GM21723 (cell line): Measurements from ENCODE around the gene RNF146.
A peak's percentile ranks its signal among the peaks of the same experiment; 100 is the strongest.
"Not testable (repeated sequence)": the region's sequence is repeated elsewhere in the genome, so short reads cannot be mapped to it uniquely, and the experiment has no call there.

Source experiments
- ATAC-seq: cut with Tn5 transposase; IDR thresholded peaks from one replicate; pipeline ENCODE4 v1.9.1; 2021; ENCODE audit warnings: mild to moderate bottlenecking, moderate library complexity; ENCODE audit not compliant: unreplicated experiment

RNF146 gene

DNA sequence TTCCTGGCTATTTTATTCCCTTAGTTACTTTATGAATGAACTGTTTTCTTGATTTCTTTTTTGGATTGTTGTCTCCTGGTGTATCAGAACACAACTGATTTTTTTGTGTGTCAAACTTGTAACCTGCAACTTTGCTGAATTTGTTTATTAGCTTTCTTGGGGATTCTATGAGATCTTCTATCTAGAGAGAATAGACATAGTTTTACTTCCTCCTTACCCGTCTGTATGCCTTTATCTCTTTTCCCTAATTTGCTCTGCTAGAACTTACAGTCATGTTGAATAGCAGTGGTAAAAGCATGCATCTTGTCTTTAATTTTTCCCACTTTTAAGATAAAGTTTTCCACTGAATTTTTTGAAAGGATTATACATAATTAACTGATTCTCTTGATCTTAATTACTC, 13.2 kb downstream of the RNF146 start:
- peak; percentile 62 for ATAC-seq

- ATAC-seq: no peak
These were observed 15.5 kb downstream of the RNF146 start for GRCh38 chr6:127282184-127282583.

DNA sequence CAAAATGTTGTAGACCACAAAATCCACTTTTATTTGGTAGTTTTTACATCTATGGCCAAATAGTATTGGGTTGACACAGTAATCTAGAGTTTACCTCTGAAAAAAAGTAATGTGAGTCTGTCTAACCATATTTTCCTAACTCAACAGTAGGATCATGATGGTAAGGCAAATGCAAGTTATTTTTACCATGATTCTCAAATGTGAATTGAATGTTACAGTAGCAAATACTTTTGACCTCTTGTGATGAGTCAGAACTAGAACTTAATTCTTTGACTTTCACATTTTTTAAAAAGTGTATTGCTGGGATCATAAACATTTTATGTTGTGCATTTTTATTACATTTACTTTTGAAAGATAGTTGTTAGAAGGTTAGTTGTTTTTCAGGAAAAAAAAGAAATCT, 22.0 kb downstream of the RNF146 start:
- ATAC-seq: peak; percentile 31

DNA sequence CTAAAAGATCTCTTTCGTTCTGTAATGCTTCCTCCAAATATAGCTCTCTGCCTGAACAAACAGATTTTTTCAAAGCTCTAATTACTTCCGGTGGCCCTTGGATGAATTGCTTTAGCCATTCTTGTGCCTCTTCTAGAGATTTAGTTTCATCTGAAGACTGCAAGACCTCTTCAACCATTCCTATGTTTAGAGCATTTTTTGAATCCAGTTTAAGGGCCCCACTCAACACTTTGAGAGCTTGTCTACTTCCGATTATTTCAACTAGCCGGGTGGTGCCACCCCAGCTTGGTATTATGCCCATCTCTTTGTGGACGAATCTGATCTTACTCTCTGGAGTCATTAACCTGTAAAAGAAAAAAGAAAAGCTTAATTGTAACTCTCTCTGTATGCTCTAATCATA, 23.3 kb downstream of the RNF146 start:
- ATAC-seq: no peak

GRCh38 chr6:127290391-127291265, 24.0 kb downstream of the RNF146 start:
- ATAC-seq: peak; percentile 45

DNA sequence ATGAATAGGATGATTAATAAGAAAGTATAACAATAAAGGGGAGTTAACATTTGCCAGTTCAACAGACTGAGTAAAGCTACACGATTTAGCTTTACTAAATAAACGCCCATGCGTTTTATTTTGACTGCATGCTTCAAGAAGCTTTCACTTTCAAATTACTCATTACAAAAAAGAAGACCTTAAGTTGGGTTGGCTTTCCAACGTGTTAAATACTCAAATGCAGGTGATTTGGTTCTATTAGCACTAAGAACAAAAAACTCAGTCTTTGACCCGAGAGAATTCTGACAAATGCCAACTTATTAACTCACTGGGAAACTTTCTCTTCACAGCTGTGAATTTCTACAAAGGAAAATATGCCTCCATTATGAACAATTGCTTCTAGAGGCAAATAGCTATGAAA, 24.8 kb downstream of the RNF146 start:
- peak; percentile 89 for ATAC-seq

DNA sequence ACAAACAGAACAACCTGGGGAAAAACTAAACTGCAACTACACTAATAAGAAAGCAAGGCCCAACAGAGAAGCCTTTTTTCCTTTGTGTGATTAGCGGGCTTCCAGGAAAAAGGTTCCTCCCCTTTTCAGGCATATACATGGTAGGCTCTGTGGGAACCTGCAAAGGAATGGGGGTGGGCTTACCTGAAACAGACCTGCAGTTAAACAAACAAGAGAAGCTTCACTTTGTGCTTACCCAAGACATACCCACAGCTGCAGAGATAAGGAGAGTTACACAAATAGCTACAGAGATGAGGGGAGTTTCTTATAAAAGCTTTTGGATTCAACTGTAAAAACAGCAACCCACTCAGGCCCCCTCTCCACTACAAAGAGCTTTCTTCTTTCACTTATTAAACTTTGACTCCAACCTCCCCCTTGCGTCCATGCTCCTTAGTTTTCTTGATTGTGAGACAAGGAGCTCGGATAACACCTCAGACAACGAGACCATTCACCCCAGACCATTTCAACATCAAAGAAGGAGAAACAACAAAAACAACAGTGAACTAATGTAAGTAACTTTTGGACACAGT, 30.9 kb downstream of the RNF146 start:
- ATAC-seq: no peak

- no peak for ATAC-seq
These were observed 31.8 kb downstream of the RNF146 start for GRCh38 chr6:127298475-127298874.

DNA sequence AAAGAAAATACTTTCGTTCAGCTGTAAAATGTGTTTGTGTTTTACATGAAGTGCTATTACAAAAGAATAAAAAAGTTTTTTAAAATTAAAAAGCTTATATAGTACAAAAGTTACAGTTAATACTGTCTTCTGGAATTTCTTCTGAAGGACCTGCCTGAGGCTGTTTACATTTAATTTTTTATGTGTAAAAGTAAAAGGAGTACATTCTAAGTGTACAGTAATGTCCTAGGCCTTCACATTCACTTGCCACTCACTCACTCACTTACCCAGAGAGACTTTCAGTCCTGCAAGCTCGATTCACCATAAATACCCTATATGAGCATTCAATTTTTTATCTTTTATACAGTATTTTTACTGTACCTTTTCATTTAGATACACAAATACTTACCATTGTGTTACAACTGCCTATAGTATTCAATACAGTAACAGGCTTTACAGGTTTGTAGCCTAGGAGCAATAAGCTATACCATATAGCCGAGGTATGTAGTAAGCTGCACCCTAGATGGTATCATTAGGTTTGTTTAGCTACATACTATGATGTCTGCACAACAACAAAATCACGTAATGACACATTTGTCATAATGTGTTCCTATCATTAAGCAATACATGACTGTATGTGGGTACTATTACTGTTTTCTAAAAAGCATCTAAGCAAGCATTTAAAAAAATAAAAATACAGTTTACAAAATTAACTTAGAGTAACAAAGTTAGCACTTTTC, 33.0 kb downstream of the RNF146 start:
- no peak for ATAC-seq

DNA sequence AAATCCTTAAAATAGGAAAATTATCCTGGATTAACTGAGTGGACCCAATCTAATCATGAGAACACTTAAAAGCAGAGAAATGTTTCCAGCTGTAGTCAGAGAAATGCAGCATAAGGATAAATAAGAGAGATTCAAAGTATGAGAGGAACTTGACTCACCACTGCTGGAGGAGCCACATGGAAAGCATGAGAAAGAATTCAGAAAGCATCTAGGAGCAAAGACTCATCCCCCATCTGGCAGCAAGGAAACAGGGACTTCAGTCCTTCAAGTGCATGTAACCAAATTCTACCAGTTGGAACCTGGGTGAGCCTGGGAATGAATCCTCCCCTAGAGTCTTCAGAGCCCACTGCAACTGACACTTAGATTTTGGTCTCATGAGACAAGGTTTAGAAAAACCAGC, 33.7 kb downstream of the RNF146 start:
- no peak for ATAC-seq

DNA sequence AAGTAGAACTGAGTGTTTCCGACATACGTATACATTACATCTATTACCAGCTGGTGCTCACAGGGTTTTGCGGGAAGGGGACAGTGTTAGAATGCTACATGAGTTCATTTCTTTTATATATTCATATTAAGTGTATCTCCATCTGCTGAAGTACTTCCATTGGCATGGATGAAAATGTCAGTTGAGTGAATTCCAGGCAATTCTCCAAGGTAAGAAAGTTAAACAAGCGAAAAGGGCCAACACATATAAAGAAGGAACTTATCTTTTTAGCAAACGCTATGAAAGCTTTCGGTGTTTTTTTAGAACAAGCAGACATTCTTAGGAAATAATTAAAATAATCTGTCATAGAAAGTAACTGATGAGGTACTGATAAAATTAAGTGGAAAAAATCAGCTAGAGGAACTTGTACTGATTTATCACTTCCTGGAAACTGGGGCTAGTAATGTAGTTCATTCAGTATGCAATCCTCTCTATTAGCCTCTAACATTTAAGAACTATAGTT, 34.6 kb downstream of the RNF146 start:
- no peak for ATAC-seq

DNA sequence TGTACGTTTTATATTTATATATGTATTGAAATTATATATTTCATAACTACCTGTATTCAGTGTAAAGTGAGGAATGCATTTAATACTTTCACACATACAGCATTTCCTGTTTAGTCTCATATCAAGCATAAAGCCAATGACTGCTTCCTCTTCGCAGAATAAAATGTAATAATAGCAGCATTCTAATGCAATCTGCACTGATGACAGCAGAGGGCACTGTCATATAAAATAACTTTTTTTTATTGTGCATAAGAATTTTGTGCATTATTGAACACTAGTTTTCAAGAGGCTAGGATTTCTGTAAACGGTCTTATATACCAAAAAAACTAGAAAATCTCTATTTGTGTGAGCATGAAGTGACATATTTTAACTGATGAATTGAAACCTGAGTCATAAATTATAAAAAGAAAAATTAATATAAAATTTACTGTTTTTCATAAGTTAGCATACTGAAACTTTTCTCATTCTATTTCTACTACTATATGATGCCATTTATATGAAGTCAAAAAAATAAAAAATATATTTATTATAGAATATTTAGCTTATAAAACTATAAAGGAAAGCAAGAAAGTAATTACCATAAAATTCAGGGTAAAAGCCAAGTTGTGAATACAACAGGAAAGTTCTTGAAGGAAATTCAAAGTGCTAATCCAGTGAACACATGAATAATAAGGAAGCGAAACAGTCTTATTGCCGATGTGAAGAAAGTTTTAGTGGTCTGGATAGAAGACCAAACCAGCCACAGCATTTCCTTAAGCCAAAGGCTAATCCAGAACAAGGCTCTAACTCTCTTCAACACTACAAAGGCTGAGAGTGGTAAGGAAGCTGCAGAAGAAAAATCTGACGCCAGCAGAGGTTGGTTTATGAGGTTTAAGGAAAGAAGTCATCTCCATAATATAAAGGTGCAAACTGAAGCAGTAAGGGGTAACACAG, 36.3 kb downstream of the RNF146 start:
- peak; percentile 83 for ATAC-seq

DNA sequence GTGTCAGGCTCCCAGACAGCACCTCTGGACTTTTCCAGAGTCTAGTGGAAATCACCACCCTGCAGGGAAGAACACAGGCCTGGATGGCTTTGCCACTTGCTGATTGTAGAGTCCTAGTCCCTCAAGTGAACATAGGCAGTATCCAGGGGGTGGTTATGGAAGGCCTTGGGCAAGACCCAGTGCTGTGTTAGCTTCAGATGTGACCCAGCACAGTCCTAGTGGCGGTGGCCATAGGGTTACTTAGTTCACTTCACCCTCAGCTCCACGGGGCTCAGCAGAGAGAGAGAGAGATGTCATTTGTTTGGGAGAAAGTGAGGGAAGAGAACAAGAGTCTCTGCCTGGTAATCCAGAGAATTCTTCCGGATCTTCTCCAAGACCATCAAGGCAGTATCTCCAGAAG, 37.3 kb downstream of the RNF146 start:
- no peak for ATAC-seq

GRCh38 chr6:127305741-127306140, 39.1 kb downstream of the RNF146 start:
- ATAC-seq: no peak

DNA sequence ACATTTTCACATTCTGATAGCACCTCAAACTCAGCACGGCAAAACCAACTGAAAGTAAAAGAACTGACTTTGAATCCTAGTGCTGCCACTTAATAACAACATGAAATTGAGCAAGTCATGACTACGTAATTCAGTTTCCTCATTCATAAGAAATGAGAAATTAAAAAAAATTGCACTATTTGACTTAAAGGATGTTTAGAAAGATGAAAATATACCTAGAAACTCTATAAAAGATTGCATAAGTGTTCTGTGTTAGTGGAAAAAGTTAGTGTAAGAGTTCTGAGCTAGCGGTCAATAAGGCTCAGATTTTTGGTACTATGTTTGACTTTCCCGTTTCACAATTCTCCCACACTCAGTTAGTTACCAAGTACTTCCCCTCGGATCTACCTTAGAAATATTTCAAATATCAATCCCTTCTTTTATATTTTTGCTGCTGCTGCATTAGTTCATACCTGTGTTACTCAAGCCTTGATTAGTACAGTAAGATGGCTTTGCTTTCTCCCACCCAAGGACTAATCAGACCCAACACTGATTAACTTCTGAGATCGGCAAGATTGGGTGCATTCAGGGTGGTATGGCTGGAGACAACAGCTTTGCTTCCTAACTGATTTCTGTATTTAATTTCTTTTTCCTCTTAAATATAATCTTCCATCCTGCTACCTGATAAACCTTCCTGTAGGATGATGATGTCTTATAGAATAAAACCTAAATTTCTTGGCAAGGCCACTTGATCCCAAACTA, 50.9 kb downstream of the RNF146 start:
- ATAC-seq: no peak

DNA sequence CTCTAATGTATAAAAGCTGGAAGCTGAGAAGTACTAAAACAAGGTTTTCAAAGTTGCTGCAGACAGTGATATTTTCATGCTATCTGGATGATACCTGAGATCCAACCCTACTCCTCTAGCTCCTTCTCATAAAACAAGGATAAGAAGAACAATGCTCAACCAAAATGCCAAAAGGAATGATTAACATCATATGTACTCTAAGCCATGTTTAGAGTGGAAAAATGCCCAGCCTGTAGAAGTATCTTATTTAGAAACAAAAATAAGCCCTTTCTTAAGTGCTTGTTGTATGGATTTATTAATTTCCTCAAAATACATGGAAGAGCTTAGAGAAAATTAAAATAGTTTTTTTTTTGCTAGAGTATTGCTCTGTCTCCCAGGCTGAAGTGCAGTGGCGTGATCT, 53.0 kb downstream of the RNF146 start:
- no peak for ATAC-seq

DNA sequence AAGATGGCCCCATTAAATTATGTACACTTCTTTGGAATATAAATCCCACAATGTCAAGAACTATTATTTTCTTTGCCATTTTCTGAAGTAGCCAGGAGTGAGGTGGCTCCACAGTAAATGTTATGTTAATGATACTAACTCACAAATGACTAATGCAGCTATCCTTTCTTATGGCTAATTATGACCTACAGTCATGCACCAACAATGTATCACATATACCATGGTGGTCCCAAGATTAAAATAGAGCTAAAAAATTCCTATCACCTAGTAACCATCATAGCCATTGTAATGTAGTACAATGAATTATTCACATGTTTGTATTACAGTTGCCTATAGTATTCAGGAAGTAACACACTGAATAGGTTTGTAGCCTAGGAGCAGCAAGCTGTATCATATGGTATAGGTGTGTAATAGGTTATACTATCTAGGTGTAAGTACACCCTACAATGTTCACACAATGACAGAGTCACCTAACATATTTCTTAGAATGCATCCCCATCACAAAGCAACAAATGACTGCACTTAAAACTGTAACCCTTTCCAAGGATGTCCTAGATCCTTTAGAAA, 61.5 kb downstream of the RNF146 start:
- no peak for ATAC-seq

DNA sequence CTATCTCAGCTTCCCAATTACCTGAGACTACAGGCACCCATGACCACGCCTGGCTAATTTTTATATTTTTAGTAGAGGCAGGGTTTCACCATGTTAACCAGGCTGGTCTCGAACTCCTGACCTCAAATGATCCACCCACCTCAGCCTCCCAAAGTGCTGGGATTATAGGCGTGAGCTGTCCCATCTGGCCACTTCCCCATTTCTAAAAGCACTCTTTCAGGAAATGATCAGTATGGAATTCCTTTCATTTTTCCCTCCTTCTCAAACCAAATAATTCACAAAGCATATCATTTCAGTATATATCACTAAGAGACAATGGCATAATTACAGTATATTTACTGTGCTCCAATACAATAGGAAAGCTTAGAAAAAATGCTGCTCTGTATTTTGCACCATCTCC, 64.6 kb downstream of the RNF146 start:
- ATAC-seq: not testable (repeated sequence)

- ATAC-seq: no peak
These were observed 65.8 kb downstream of the RNF146 start for GRCh38 chr6:127332383-127332961.
